Measurements from ENCODE around the gene SLC25A30. TPM values are rescaled to one million over a fixed set of nuclear protein-coding genes. Genes with fewer than 3 reads are reported as not detected.

The SLC25A30 gene
- total and polyA plus RNA-seq, 2 of the 13 experiments (the other 11 are each of a cell fraction or from before 2014, with no cell fraction given): 19.6 to 22.5 TPM

- TF ChIP-seq FOXP4 (CRISPR knock-in tag; IDR thresholded peaks at IDR 0.05) (peak; percentile 70), HNF4A (CRISPR knock-in tag; IDR thresholded peaks at IDR 0.05) (peak; percentile 43), SNAPC2 (CRISPR knock-in tag; IDR thresholded peaks at IDR 0.05) (peak; percentile 43; the same call in 1 of the 2 replicates), ZNF205 (CRISPR knock-in tag; IDR thresholded peaks at IDR 0.05) (0 out of 2 replicates have a peak, but pooled peaks have one; percentile 16), ZNF747 (CRISPR knock-in tag; IDR thresholded peaks at IDR 0.05; ENCODE audit: borderline replicate concordance) (no peak), ETV5 (CRISPR knock-in tag; IDR thresholded peaks at IDR 0.05; ENCODE audit: borderline replicate concordance) (peak; percentile 6; the same call in 1 of the 2 replicates), PRDM10 (CRISPR knock-in tag; IDR thresholded peaks at IDR 0.05; ENCODE audit: low read depth) (0 out of 2 replicates have a peak, but pooled peaks have one; percentile 14), ISL2 (CRISPR knock-in tag; IDR thresholded peaks at IDR 0.05) (peak; percentile 40; the same call in 1 of the 2 replicates), MTERF4 (CRISPR knock-in tag; IDR thresholded peaks at IDR 0.05) (no peak), ZNF503 (CRISPR knock-in tag; IDR thresholded peaks at IDR 0.05) (peak; percentile 72; the same call in 1 of the 2 replicates), ZMAT5 (CRISPR knock-in tag; IDR thresholded peaks at IDR 0.05; ENCODE audit: borderline replicate concordance, low read depth) (no peak), POLR2G (IDR thresholded peaks at IDR 0.05; ENCODE audit: low read depth, low read length) (peak; percentile 78), BCL6 (CRISPR knock-in tag; IDR thresholded peaks at IDR 0.05) (peak; percentile 86), NR1H2 (CRISPR knock-in tag; IDR thresholded peaks at IDR 0.05; ENCODE audit: borderline replicate concordance, low read depth) (no peak), MTF1 (CRISPR knock-in tag; IDR thresholded peaks at IDR 0.05) (no peak), PATZ1 (CRISPR knock-in tag; IDR thresholded peaks at IDR 0.05) (peak; percentile 9; the same call in 1 of the 2 replicates), MEF2D (CRISPR knock-in tag; IDR thresholded peaks at IDR 0.05) (no peak)
These were observed 16.6 kb upstream of the SLC25A30 start (continued) for GRCh38 chr13:45434556-45435371.

All from HepG2 (cell line).